NCI-H226 (cell line): ENCODE measurements around the gene SLC5A10.
"Not testable (repeated sequence)": the region's sequence is repeated elsewhere in the genome, so short reads cannot be mapped to it uniquely, and the experiment has no call there.

ENCODE experiments used
- DNase-seq: peaks from one replicate; pipeline ENCODE4 v3.0.0-alpha.2; 2015

SLC5A10 gene

DNA sequence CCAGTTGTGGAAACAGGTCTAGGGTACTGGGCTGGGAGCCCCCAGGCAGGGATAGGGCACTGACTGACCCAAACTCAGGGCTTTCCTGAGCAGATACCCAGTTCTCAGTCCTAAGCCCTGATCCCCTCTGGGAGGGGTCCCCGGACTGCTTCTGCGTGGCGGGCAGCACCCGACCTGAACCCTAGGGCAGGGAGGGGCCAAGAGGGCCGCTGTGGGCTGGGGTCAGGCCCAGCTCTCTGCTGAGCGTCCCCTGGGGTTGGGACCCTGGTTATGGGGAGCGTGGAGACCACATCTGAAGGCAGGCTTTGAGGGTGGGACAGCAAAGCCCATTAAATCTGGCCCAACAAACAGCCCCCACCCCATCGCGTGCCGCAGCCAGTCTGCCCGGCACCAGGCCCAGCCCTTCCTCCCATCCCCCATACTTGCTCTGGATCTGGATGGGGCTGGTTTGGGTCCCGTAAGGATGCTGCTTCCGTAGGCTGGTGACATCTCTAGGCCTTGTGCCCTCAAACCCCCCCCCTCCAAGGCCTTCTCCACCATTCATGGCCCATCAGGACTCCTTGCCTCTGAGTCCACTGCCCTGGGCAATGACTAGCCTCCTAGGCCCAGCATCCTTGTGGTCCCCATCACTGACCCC is 53.3 kb downstream of the SLC5A10 start:
- DNase-seq = no peak

DNA sequence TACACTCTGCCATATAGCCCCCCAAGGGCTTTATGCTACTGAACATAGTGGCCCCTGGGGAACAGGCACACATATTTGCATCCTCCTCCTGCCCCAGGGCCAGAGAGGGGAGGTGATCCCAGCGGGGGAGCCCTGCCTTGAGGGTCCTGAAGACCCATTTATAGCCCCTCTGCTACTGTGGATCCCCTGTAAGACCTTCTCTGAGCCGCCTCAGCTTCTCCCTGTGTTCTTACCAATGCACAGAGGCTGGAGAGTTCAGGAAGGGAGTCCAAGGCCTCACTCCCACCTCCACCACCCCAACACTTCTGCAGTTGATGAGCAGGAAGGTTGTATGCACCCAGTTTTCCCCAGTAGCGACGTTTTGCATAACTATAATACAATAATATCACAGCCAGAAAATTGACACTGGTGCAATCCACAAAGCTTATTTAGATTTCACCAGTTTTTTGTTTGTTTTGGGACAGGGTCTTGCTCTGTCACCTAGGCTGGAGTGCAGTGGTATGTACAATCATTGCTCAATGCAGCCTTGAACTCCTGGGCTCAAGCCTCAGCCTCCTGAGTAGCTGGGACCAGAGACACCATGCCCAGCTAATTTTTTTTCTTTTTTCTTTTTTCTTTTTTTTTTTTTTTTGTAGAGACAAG is 53.9 kb downstream of the SLC5A10 start:
- no peak for DNase-seq

DNA sequence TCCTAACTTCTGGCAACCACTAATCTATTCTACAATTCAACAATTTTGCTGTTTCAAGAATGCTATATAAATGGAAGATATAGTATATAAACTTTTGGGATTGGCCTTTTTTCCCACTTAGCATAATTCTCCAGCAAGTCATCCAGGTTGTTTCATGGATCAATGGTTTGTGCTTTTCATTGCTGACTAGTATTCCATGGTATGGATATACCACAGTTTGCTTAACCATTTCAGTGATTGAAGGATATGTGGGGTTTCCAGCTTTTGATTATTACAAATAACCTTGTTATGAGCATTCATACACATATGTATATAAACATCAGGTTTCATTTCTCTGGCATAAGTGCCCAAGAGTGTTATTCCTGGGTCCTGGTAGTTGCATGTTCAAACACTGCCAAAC is 54.7 kb downstream of the SLC5A10 start:
- DNase-seq = no peak

DNA sequence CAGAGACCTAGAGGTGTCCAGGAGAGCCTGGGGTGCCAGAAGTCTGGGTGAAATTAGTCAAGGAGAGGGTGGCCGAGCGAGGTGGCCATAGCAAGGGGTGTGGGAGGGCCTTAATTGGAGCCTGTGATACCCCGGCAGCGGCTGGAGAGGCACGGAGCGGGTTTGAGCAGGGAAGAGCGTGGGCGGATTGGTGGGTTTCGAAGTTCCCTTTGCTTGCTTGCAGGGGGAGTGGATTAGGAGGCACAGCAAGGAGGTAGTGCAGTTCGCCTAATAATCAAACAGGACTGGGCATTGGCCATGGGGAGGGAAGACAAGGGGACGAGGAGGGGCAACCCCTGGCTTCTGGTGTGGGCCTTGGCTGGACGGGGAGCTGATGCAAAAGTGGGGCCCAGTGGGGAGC is 58.0 kb downstream of the SLC5A10 start:
- DNase-seq = no peak

DNA sequence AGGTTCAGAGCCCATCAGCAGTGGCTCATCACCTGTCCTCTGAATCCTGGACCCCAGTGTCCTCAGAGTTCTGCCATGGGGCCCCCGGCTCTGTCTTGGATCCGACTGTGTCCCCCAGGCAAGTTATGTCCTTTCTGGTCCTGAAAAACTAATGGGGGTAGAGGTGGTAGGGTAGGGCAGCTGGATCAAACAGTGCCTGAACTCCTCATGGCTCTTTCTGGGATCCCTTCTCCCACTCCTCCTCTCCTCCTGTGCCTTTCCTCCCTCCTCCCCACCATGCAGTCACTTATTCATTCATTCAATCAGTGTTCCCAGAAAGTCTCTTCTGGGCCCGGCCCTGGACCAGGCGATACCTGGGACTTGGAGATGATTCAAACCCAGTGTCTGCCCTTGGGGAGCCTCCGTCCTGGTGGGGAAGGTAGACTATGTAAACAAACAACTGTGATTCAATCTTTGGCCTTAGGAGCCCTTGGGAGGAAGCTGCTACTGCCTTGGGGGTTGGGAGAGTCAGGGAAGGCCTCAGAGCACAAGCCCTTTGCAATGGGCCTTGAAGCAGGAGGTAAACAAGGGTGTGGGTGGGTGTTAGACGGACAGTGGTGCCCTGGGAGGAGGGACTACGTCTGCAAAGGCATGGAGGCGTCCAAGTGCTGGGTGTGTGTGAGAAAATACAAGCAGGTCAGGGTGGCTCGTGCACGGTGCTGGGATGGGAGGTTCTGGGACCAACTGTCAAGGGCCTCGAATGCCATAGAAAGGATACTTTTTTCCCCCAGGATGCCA is 59.0 kb downstream of the SLC5A10 start:
- DNase-seq = peak; percentile 9

DNA sequence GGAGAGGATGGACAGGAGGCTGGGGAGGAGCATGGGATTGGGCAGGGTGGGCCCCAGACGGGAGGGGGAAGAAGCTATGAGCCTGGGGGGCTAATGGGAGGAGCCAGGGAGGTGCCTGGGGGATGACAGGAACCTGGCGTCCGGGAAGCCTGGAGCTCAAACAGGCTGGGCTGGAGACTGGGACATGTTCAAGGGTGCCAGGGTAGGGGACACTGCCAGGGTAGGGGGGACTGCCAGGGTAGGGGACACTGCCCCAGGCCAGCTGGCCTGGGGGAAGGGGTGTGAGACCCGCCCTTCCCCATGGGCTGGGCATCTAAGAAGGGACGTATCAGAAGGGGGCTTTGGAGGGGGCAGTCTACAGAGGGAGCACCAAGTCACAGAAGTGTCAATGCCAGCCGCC is 59.6 kb downstream of the SLC5A10 start:
- no peak for DNase-seq

DNA sequence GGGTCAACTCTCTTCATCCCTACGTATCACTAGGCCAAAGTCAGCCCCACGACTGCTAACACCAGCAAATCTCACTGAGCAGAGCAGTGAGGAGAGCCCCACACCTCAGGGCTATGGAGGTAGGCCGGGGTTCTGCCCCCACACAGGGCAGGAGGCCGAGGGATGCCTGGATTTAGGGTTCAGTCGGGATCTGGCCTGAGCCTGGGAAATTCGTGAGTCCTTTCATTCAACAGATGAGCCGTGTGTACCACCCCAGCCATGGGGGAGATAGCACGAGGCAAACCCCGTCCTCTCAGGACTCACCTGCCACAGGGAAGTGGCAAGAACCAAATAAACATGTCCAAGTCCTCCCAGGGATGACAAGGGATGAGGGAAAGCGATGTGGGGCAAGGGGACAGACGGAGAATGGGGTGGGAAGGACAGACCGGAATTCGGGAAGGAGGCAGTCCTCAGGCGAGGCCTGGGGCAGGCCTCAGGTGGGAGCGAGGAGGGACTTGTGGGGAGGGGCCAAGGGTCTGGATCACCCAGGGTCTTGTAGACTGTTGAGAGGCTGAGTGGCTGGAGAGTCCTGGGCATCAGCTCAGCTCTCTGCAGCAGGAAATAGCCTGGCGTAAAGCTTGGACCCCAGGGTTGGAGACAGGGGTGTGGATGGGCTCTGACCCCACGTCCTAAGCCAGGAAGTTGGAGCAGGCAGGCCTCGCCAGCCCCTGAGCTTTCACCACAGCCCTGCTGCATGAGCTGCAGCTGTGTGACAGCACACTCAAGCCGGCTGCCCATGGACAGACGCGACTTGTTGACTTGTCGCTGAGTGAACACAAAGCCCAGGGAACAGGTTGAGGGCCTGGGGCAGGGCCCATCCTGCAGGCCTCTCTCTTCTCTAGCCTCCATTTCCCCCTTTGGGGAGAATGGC is 60.5 kb downstream of the SLC5A10 start:
- DNase-seq = no peak

DNA sequence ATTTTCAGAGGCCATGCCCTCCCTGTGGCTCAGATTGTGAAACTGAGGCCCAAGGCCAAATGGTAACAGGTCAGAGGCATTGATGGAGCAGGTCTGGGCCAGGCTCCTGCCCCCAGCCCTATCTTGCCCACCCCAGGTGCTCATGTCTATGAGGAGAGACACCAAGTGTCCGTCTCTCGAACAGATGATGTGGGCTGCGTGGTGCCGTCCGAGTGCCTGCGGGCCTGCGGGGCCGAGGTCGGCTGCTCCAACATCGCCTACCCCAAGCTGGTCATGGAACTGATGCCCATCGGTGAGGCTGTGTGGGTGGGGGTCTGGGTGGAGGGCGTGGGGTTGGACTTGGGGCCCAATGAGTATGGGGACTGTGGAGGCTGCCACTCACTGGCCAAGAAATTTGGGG is 61.3 kb downstream of the SLC5A10 start:
- DNase-seq = no peak

DNA sequence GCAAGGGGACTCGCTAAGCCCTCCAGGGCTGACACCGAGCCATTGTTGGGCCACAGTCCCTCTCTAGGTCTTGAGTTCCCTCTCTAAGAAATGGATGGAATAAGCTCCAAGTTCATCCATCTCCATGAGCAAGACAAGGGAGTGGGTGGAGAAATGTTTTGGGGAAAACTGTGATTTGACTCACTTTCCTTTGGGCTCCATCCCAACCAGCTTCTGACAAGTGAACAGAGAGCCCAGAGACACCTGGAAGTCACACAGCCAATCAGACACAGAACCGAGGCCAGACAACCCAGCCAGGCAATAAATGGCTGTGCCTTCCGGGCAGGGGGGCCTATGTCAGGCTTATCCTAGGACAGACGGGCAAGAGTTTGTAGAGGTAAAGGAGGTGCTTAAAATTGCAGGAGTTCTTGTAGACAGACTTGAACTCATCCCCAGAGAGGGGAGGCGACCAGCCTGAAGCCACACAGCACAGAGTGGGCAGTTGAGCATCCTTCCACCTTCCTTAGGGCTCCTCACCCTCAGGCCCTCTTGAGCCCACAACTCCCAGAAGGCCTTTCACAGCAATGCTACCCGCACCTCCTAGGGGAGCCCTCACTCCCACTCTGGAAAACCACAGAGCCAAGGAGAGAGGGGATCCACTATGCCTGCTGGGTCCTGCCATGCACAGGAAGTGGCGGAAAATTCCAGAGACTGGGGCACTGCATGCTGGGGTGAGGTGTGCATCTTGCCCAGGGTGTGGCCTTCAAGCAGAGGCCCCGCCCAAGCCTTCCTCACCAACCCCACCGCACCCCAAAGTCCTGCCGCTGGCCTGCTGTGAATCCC is 62.1 kb downstream of the SLC5A10 start:
- no peak for DNase-seq

DNA sequence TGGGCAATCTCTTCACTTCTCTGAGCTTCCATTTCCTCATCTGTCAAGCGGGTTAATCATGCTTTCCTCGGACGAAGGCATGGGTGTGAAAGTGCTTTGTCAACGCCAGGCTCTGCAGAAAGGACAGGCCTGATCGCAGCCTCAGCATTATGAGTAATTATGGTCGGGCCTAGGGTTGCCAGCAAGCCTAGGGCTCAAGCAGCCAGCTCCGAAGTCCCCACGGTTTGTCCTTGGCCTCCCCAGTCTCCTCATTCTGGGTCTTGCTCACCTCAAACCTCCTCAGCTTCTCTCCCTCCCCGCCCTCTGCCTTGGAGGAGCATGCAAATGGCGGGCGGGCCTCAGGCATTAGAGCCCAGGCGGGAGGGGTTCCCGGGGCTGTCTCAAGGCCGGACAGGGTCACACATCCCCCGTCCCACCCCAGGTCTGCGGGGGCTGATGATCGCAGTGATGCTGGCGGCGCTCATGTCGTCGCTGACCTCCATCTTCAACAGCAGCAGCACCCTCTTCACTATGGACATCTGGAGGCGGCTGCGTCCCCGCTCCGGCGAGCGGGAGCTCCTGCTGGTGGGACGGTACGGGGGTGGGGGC is 62.8 kb downstream of the SLC5A10 start:
- DNase-seq = no peak

DNA sequence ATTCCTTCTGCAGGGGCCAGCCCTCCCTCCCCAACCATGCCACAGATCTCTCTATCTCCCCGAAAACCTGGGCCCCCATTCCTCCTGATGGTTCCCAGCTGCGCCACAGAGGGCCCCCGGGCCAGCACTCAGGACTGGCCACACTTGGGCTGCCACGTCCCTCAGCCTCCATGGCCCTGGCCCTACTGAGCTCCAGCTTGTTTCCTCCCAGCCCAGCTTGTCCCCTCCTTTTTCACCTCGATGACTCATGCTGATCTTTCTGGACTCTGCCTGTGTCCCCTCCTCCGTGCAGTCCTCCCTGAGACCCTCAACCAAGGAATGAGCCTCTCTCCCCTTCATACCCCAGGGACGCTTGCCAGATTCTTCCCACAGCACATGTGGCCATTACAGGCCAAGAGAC is 63.5 kb downstream of the SLC5A10 start:
- DNase-seq = no peak

DNA sequence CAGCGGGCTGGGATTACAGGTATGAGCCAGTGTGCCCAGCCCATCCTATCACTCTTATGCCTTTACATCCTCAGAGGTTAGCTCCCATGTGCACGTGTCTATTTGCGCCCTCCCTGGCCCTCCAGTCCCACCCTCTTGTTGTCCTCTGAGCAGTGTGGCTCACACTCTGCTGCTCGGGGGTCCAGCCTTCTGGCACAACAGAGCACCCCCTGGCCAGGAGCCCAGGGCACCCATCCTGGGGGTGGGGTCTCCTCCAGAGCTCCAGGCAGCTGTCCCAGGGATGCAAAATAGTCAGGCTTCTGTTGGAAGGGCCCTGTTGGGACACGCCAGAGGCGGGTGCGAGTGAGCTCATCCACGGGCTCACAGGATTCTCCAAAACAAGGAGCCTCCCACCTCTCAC is 64.3 kb downstream of the SLC5A10 start:
- DNase-seq = no peak

DNA sequence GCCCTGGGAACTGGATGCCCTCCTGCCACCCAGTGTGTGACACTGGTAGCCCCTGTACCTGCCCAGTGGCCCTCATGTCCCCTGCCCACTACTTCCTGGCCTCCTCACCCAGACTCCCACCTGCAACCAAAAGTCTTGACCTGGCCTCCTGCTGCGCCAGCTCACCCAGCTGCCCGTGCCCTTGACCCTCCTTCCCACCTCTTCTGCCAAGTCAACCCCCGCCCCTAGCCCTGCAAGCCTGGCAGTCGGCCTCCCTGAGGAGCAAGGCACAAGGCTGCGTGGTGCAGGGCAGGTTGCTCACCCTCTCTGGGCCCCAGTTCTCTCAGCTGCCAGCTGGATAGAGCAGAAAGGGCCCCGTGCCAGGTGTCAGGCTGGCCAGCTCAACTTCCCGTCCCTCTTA is 64.9 kb downstream of the SLC5A10 start:
- no peak for DNase-seq

DNA sequence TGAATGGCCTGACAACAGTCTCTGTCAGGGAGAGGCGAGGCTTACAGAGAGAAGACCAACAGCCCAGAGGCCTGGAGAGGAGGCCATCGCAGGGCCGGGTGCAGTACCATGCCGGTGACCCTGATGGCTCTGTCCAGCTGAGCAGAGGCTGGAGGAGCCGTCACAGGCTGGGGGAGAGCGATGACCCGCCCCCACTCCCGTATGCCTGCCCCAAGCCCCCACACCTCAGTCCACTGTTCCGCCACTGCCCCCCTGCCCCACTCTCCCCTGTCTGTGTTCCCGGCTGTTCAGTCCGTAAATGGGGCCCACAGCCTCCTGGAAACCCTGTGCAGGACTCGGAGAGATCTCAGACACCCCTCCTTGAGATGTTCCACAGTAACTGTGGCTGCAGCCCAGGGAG is 65.4 kb downstream of the SLC5A10 start:
- DNase-seq = no peak

DNA sequence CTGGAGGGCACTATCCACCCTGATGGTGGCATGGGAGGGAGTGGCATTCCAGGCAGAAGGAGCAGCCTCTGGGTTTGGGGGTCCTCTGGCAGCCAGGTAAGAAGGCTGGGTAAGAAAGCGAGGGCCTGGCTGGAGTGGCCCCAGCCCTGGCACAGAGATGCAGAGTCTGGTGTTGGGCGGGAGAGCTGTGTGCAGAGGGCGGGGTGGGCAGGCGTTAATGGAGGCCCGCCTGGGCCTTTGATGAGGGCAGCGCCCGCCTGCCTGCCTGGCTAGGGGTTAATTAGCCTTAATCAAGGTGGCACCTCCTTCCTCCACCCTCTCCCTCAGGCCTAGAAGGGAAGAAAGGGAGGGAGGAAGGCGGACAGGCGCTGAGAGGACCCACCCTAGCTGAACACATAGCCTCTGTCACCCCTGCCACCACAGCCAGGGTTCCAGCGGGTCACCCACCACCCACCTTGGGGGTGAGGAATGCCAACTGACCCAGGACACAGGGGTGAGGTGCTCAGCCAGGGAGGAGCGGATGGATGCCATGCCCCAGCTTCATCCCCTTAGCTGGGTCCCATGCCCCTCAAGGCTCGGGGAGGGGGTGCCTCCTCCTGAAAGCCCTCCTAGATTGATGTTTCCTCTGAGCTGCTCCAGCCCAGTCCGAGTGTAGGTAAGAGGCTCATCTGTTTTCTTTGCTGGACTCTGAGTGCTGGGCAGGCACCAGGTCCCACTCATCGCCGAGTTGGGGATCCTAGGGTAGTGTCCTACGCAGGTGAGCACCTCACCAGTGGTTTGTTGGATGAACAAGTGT is 66.0 kb downstream of the SLC5A10 start:
- DNase-seq = no peak

DNA sequence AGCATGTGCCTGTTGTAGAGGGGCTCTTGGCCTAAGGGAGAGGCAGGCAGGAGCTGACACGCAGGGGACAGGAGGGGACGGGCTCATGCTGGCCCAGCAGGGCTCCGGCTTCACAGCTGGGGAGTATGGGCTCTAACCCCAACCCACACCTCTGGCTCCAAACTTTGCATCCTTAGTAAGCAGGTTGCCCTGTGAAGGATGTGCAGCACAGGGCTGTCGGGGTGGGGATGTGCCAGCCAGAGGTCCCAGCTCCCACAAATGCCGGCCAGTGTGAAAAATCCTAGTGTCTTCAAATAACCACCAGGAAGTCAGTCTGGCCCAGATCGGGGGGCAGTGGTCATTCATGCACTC is 66.6 kb downstream of the SLC5A10 start:
- no peak for DNase-seq

DNA sequence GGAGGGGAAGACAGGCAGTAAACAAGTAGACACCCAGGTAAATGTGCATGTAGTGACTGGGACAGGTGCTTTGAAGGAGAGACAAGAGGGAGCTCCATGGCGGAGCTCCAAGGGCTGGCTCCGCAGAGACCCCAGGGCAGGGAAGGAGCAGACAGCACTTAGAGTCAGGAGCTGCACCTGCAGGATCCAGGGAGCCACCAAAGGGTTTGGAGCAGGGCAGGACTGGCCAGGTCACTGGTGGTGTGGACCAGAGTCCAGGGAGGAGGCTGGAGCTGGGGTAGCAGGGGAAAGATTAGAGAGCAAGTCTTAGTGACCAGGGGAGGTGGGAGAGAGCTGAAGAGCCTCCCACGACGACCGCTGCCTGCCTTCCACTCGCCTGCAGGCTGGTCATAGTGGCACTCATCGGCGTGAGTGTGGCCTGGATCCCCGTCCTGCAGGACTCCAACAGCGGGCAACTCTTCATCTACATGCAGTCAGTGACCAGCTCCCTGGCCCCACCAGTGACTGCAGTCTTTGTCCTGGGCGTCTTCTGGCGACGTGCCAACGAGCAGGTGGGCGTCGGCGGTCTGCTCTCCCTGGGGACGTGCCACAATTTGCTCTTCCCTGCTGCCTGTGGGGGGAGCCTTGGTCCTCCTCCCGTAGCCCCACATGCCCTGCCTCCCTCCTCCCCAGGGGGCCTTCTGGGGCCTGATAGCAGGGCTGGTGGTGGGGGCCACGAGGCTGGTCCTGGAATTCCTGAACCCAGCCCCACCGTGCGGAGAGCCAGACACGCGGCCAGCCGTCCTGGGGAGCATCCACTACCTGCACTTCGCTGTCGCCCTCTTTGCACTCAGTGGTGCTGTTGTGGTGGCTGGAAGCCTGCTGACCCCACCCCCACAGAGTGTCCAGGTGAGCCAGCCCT is 67.3 kb downstream of the SLC5A10 start:
- no peak for DNase-seq

DNA sequence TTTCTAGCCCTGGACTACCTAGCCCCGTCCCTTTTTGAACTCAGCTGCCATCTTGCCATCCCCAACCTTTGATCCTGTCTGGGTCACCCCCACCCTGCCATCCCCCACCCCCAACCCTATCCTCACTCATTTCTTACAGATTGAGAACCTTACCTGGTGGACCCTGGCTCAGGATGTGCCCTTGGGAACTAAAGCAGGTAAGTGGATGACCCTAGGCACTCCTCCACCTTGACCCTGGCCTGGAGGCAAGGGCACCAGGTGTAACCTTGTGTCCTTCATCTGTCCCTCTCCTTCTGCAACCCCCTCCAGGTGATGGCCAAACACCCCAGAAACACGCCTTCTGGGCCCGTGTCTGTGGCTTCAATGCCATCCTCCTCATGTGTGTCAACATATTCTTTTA is 68.1 kb downstream of the SLC5A10 start:
- DNase-seq = no peak

DNA sequence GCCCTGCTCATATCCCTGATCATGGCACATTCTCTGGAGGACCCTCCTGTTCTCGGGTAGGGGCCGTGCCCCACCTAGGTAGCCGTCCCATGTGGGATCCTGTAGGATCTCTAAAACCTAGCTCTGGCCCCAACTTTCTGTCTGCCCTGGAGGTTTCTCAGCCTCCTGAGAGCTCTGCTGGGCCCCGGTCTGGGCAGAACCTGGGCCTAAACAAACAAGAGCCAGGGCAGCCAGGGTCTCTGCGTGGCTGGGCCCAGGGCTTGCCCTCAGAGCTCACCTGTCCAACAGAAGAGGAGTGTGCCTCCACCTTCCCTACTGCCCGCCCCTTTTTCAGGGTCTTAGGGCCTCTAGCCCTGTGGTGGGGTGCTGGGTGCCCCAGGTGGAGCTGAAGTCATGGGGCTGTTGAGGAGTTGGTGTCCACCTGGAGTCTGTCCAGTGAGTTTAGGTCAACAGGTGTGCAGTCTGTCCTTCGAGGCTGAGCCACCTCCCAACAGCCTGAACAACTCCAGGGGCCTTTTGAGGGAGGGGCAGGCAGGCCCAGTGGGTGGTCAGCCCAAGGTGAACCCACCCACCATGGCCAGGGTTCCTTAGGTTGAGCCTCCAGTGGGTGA is 69.2 kb downstream of the SLC5A10 start:
- not testable (repeated sequence) for DNase-seq
